HepG2 (cell line): ENCODE measurements around the gene NRIP2. TPM values are rescaled to one million over a fixed set of nuclear protein-coding genes. Genes with fewer than 3 reads are reported as not detected.

ENCODE experiments used
- ARNT ChIP-seq: fragments of 450-650 bp; IDR thresholded peaks from 2 replicates; pipeline ENCODE4 v1.6.1; 2017
- GATAD1 ChIP-seq: IDR thresholded peaks from 2 replicates; pipeline ENCODE4 v1.6.1; 2016; ENCODE audit warnings: missing genetic modification reagents, missing compliant biosample characterization
- MAX ChIP-seq: IDR thresholded peaks from 2 replicates; pipeline ENCODE4 v1.6.1; 2012; ENCODE audit warnings: inconsistent platforms
- MBD4 ChIP-seq: IDR thresholded peaks from 2 replicates; pipeline ENCODE4 v1.6.1; 2012; ENCODE audit warnings: low read length, inconsistent platforms, borderline replicate concordance
- MEF2D ChIP-seq: sonication (generic); formaldehyde crosslinking; IDR thresholded peaks from 2 replicates; pipeline ENCODE4 v1.5.1; 2020; ENCODE audit warnings: mild to moderate bottlenecking, missing genetic modification reagents
- MIXL1 ChIP-seq: IDR thresholded peaks from 2 replicates; pipeline ENCODE4 v1.6.1; 2016
- PPARG ChIP-seq: conservative IDR thresholded peaks from 2 replicates; pipeline ENCODE4 v1.6.1; 2016; ENCODE audit warnings: missing biosample characterization, missing genetic modification reagents
- PREB ChIP-seq: sonication (generic); formaldehyde crosslinking; IDR thresholded peaks from 2 replicates; pipeline ENCODE4 v1.4.0; 2020; ENCODE audit warnings: missing genetic modification reagents
- TCF12 ChIP-seq, 2 experiments: fragments of 450-650 bp in 1 of 2; sonication (generic) in 1 of 2; formaldehyde crosslinking in 1 of 2; IDR thresholded peaks; 2 replicates each; pipeline versions ENCODE4 v1.6.1 to v1.8.0; 2017 to 2022; ENCODE audit warnings: antibody characterized with exemption in 1 of 2, mild to moderate bottlenecking in 1 of 2, missing genetic modification reagents in 1 of 2, moderate library complexity in 1 of 2
- UBTF ChIP-seq: sonication (generic); formaldehyde crosslinking; IDR thresholded peaks from 2 replicates; pipeline ENCODE4 v1.4.0; 2020; ENCODE audit warnings: mild to moderate bottlenecking, missing genetic modification reagents
- ZNF121 ChIP-seq: sonication (generic); formaldehyde crosslinking; IDR thresholded peaks from 2 replicates; pipeline ENCODE4 v1.5.0; 2020; ENCODE audit warnings: mild to moderate bottlenecking, missing genetic modification reagents
- ZNF142 ChIP-seq: sonication (generic); formaldehyde crosslinking; IDR thresholded peaks from 2 replicates; pipeline ENCODE4 v1.4.0; 2020; ENCODE audit warnings: missing genetic modification reagents
- ZNF205 ChIP-seq: IDR thresholded peaks from 2 replicates; pipeline ENCODE4 v1.6.1; 2018; ENCODE audit warnings: missing biosample characterization, missing genetic modification reagents
- ZNF224 ChIP-seq: sonication (generic); formaldehyde crosslinking; IDR thresholded peaks from 2 replicates; pipeline ENCODE4 v1.5.0; 2020; ENCODE audit warnings: mild to moderate bottlenecking, missing genetic modification reagents
- ZNF263 ChIP-seq: sonication (generic); formaldehyde crosslinking; IDR thresholded peaks from 2 replicates; pipeline ENCODE4 v1.4.0; 2020; ENCODE audit warnings: missing genetic modification reagents
- ZNF33A ChIP-seq: sonication (generic); formaldehyde crosslinking; IDR thresholded peaks from 2 replicates; pipeline ENCODE4 v1.5.1; 2020; ENCODE audit warnings: missing genetic modification reagents, mild to moderate bottlenecking, moderate library complexity, borderline replicate concordance
- ZNF790 ChIP-seq: sonication (generic); formaldehyde crosslinking; IDR thresholded peaks from 2 replicates; pipeline ENCODE4 v1.8.0; 2022; ENCODE audit warnings: missing genetic modification reagents, mild to moderate bottlenecking, borderline replicate concordance
- polyA plus RNA-seq, 8 experiments: library from polyadenylated mRNA; depleted of rRNA in 3 of 8; stranded (reverse) in 7 of 8; unstranded in 1 of 8; fragments of >200 nt; fragmentation: Illumina TruSeq in 4 of 8; extraction: Trizol in 4 of 8; gene quantifications; 2 replicates each; pipeline versions ENCODE4 v1.2.1 to v1.2.3, GENCODE V29; 2011 to 2016; ENCODE audit warnings: low read depth in 4 of 8, missing spikeins in 1 of 8, mixed read lengths in 1 of 8; ENCODE audit not compliant: insufficient read depth in 1 of 8
- total RNA-seq, 5 experiments: library from RNA; depleted of rRNA; stranded (reverse); fragments of >200 nt; fragmentation: Illumina TruSeq; extraction: Trizol; gene quantifications; 2 replicates each; pipeline ENCODE4 v1.2.3, GENCODE V29; 2016; ENCODE audit warnings: low read depth in 1 of 5
- TF ChIP-seq, protein P1 (sequence below): IDR thresholded peaks from 2 replicates; pipeline ENCODE4 v1.6.1; 2012; ENCODE audit warnings: low read length, improper control_type of control experiment

Gene NRIP2
- total and polyA plus RNA-seq, 2 of the 13 experiments (the other 11 are each of a cell fraction or from before 2014, with no cell fraction given), result not detected

DNA sequence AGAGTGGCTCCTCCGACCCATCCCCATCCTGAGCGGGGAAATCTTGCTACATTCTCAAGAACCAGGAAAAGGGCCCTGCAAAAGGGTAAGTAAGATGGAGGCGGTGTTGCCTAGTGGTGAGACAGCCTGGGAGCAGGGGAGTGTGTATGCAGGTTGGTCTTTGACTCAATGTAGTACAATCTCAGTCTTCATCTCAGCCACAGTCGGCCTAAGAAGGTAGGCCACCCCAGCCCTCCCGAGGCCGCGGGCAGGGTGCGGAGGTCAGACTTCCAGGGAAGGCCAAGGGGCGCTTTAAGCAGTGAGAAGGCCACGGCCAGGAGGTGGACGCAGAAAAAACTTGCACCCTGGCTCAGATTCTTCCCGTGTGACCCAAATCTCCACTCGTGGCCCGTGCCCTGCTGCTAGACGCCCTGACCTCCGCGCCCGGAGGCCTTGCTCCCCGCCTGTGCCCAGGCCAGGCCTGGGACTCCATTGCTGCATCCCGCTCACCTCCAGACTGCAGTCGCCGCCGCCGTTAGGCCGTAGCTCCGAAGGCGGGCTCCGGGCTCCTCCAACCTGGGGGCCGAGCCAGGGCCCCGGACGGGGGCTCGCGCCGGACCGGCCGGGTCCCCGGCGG lies 41.7 kb upstream of the NRIP2 start (continued):
- TF ChIP-seq TCF12 (IDR thresholded peaks at IDR 0.05), result no peak
- TF ChIP-seq TCF12 (CRISPR knock-in tag; IDR thresholded peaks at IDR 0.05), result no peak
- no peak for TF ChIP-seq MBD4
- no peak for TF ChIP-seq ZNF33A (CRISPR knock-in tag)
- TF ChIP-seq ZNF205 (CRISPR knock-in tag), result no peak
- TF ChIP-seq ZNF121 (CRISPR knock-in tag), result no peak
- no peak for TF ChIP-seq PPARG
- no peak for TF ChIP-seq ZNF263 (CRISPR knock-in tag)
- no peak for TF ChIP-seq ZNF142 (CRISPR knock-in tag)
- TF ChIP-seq ARNT, result no peak
- TF ChIP-seq ZNF790 (CRISPR knock-in tag), result no peak
- TF ChIP-seq PREB (CRISPR knock-in tag), result no peak
- no peak; the same call in 1 of the 2 replicates for TF ChIP-seq UBTF (CRISPR knock-in tag)
- no peak for TF ChIP-seq GATAD1
- no peak for TF ChIP-seq ZNF224
- TF ChIP-seq MEF2D (CRISPR knock-in tag), result no peak
- TF ChIP-seq, protein P1, sequence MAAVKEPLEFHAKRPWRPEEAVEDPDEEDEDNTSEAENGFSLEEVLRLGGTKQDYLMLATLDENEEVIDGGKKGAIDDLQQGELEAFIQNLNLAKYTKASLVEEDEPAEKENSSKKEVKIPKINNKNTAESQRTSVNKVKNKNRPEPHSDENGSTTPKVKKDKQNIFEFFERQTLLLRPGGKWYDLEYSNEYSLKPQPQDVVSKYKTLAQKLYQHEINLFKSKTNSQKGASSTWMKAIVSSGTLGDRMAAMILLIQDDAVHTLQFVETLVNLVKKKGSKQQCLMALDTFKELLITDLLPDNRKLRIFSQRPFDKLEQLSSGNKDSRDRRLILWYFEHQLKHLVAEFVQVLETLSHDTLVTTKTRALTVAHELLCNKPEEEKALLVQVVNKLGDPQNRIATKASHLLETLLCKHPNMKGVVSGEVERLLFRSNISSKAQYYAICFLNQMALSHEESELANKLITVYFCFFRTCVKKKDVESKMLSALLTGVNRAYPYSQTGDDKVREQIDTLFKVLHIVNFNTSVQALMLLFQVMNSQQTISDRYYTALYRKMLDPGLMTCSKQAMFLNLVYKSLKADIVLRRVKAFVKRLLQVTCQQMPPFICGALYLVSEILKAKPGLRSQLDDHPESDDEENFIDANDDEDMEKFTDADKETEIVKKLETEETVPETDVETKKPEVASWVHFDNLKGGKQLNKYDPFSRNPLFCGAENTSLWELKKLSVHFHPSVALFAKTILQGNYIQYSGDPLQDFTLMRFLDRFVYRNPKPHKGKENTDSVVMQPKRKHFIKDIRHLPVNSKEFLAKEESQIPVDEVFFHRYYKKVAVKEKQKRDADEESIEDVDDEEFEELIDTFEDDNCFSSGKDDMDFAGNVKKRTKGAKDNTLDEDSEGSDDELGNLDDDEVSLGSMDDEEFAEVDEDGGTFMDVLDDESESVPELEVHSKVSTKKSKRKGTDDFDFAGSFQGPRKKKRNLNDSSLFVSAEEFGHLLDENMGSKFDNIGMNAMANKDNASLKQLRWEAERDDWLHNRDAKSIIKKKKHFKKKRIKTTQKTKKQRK, result no peak
- TF ChIP-seq MAX, result no peak
- no peak for TF ChIP-seq MIXL1 (CRISPR knock-in tag)
